GM21447 (cell line): ENCODE measurements around the gene USH2A.

Source experiments
- ATAC-seq: cut with Tn5 transposase; IDR thresholded peaks from one replicate; pipeline ENCODE4 v1.9.1; 2021; ENCODE audit not compliant: unreplicated experiment

USH2A gene, protein sequence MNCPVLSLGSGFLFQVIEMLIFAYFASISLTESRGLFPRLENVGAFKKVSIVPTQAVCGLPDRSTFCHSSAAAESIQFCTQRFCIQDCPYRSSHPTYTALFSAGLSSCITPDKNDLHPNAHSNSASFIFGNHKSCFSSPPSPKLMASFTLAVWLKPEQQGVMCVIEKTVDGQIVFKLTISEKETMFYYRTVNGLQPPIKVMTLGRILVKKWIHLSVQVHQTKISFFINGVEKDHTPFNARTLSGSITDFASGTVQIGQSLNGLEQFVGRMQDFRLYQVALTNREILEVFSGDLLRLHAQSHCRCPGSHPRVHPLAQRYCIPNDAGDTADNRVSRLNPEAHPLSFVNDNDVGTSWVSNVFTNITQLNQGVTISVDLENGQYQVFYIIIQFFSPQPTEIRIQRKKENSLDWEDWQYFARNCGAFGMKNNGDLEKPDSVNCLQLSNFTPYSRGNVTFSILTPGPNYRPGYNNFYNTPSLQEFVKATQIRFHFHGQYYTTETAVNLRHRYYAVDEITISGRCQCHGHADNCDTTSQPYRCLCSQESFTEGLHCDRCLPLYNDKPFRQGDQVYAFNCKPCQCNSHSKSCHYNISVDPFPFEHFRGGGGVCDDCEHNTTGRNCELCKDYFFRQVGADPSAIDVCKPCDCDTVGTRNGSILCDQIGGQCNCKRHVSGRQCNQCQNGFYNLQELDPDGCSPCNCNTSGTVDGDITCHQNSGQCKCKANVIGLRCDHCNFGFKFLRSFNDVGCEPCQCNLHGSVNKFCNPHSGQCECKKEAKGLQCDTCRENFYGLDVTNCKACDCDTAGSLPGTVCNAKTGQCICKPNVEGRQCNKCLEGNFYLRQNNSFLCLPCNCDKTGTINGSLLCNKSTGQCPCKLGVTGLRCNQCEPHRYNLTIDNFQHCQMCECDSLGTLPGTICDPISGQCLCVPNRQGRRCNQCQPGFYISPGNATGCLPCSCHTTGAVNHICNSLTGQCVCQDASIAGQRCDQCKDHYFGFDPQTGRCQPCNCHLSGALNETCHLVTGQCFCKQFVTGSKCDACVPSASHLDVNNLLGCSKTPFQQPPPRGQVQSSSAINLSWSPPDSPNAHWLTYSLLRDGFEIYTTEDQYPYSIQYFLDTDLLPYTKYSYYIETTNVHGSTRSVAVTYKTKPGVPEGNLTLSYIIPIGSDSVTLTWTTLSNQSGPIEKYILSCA (N-terminal part only)

GRCh38 chr1:216422821-216423520, at the start of gene USH2A:
TSS of gene USH2A (minus strand) at chr1:216423448. CDS start at chr1:216422336, 1,112 bp downstream.
- no peak for ATAC-seq

DNA sequence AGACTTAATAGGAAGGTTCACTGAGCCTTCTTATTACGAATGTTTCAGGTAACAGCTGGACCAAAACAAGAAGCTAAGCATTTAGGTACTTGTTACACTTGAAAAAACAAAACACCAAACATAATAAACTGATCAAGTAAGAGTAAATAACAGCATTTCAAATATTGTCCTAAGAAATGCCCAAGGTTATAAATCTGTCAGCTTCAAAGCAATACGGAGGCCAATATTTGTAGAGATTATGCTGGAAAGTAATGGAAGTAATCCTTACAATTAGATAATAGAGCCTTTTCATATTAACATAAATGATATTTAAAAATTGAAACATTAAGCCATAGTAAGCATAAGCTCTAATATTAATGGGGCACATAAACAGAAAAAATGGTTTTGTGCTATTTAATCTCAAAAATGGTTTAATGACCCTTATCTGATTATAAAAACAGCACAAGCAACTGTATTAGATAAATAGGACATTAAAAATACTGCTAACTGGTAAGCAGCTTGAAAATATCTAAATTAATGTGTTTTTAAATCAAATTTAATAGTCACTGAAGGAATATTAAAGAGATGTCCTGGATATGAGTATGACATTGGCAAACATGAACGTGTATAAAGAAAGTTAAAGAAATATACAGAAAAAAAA, 43.0 kb upstream of the USH2A start:
- ATAC-seq: no peak

DNA sequence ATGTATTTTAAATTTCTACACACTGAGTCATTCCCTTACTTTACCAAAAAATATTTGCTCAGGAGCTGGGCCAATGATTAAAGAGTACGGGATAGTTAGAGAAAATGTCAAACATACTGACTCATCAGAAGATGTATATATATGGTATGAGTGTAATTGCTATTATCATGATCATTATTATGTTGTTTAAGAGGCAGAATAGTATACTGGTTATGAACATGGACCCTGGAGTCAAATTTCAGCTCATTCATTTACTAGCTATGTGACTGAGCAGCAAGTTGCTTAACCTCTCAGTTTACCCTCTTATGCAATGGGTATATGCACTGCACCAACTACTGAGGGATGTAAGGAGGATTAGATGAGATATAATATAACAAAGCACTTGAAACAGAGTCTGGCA, 41.2 kb upstream of the USH2A start:
- no peak for ATAC-seq

GRCh38 chr1:216462066-216462775, 39.0 kb upstream of the USH2A start:
- no peak for ATAC-seq

DNA sequence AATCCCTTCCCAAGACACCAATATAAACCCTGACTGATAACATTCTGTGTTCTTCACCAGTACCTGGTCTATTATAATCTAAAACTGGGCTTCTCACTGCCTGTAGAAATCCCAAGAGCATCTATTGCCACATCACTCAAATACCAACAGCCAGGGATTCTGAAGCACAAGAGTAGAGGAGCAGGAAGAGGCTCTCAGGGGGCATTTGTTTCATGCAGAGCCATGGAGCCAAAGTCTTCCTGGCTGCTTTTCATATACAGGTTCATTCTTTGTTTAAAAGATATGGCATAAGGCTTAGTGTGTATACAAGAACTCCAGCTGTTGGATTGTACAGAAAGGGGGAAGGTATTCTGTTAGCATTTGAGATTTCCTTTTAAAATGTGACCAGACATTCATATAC, 38.2 kb upstream of the USH2A start:
- no peak for ATAC-seq

DNA sequence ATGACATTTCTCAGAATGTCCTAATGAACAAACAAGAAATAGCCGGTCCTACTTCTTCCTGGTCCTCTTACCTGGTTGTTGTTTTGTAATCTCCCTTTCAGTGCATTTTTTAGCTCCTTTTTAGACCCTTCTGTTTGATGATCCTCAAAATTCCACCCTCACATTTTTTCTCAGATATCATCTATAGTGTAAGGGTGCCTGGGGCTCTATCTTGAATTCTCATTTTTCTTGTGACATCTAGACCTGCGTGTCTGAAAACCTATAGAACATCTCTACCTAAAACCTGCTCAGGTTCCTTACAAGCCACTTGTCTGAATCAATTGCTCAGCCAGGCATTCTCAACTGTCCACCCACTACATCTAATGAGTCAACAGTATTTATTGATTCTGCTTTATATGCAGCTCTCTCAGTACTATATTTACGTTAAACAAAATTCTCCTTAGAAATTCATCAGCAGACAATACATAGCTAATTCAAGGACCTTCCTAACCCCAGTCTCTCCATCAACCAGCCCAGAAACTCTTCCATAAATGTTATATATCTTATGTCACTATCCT, 36.5 kb upstream of the USH2A start:
- no peak for ATAC-seq

DNA sequence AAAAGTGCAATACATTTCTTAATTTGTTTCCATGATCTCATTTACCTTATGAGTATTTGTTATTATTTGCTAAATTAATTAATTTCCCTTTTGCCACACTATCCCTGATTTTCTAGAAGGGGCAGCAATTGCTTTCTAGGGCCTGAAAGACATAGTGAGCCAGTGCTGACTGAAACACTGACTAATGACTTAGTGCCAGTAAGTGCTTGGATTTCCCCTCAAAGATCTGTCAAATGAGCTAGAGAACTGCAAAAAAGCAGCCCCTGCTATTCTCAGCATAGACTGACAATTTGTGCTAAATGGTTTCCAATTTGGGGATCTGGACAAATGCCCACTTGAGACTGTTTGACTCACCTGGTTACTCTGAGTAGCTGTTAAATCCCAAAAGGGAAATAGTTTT, 35.6 kb upstream of the USH2A start:
- peak; percentile 50 for ATAC-seq

DNA sequence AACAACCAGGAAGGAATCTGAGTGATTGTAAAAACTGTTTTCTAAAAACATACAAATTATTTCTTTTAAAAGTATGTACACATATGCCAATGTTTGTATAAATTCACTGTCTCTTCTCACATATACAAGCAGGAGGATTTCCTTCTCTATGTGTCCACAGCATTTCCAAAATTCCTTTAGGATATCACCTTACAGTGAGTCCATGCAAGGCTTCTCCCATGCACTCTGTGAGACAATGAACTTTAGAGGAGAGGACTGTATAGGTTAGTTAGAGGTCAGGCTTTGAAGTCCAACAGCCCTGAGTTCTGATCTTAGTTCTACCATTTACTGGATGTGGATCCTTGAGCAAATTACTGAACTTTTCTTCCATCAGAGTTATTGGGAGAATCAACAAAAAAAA, 34.1 kb upstream of the USH2A start:
- no peak for ATAC-seq

DNA sequence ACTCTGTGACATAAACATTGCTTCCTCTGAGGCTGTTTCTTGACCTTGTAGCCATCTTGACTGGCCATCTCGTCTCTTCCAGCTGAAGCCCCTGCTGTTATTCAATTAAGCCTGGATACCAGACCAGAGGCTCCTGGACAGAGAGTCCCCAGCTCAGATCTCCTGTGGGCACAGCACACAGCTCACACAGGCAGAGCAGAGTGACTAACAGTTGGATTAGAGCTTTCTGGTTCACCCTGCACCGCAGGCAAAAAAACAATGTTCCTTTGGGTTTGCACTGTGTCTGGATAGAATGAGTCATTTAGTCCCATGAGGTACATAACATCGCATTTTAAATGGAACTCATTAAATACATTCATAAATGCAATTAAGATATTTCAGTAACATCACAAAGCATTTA, 33.4 kb upstream of the USH2A start:
- ATAC-seq: no peak

- ATAC-seq: no peak
Measured at GRCh38 chr1:216453777-216454176, 30.5 kb upstream of the USH2A start.

DNA sequence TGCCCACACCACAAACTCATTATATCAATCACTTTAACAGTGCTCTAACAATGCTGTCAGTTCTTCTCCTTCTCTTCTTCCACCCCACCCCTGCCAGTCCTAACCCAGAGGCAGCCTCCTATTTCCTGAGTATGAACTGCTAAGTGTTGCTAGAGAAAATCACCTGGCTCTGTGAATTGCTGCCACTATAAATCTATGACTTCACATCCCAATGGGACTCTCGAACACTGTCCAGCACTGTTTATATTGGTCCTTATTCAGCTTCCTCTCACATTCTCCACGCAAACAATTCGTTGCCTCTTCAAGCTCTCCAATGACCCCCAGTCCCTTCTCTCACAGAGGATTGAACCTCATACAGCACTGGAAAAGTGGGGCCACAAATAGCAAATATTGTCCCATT, 27.0 kb upstream of the USH2A start:
- no peak for ATAC-seq

DNA sequence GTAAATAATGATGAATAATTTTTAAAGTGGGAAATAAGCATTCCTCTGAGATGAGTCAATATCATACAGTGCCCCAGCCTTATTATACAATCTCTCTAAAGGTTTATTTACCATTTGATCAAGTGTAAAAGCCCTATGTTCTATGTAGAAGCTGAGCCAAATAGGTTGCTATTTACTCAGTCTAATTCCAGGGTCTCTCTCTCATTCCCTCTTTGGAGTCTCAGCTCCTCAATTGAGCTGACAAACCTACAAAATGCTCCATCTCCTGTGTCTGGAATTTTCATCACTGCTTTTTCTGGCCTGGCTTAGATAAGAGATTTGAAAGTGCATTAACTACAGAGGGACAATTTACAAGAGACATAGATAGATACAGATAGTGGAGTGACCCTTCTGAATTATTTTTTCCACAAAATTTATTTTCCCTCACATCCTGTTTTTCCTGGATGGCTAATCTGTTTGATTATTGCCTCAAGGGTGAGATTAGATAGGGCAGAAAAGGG, 24.8 kb upstream of the USH2A start:
- ATAC-seq: no peak

DNA sequence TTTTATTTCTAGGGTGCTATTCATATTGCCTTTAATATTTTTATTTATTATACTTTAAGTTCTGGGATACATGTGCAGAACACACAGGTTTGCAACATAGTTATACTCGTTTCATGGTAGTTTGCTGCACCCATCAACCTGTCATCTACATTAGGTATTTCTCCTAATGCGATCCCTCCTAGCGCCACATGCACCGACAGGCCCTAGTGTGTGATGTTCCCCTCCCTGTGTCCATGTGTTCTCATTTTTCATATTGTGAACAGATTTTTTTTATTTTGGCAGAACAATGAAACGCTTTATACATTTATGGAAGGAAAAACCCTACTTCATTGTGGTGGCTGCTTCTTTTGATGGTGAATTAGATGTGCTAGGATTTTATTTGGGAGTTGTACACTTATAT, 14.4 kb upstream of the USH2A start:
- ATAC-seq: no peak

- no peak for ATAC-seq
Measured at GRCh38 chr1:216434232-216434631, 11.0 kb upstream of the USH2A start.

DNA sequence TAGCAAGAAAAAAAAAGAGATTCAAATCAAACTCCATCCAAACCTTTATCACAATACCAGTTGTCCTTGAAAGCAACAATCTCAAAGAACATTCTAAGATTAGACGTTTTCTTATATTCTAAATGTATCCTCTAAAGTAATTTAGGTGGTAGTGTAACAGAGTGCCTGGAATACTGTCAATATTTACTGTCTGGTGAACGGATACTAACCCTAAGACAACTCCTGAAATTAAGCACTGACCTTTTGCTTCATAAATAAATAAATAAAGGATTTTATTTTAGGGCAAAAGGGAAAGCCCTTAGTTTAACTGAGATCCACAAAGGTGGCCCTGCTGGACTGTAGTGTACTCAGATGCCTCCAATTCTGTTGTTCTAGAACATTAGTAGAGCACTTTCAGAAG, 9.9 kb upstream of the USH2A start:
- no peak for ATAC-seq

- no peak for ATAC-seq
Measured at GRCh38 chr1:216430744-216431143, 7.5 kb upstream of the USH2A start.

- ATAC-seq: no peak
Measured at GRCh38 chr1:216425577-216425976, 2.3 kb upstream of the USH2A start.

- ATAC-seq: no peak
Measured at GRCh38 chr1:216420746-216421145, 2.5 kb downstream of the USH2A start.

GRCh38 chr1:216420263-216420662, 3.0 kb downstream of the USH2A start:
- no peak for ATAC-seq
